Measurements from ENCODE around the gene C9orf40.

Gene C9orf40

DNA sequence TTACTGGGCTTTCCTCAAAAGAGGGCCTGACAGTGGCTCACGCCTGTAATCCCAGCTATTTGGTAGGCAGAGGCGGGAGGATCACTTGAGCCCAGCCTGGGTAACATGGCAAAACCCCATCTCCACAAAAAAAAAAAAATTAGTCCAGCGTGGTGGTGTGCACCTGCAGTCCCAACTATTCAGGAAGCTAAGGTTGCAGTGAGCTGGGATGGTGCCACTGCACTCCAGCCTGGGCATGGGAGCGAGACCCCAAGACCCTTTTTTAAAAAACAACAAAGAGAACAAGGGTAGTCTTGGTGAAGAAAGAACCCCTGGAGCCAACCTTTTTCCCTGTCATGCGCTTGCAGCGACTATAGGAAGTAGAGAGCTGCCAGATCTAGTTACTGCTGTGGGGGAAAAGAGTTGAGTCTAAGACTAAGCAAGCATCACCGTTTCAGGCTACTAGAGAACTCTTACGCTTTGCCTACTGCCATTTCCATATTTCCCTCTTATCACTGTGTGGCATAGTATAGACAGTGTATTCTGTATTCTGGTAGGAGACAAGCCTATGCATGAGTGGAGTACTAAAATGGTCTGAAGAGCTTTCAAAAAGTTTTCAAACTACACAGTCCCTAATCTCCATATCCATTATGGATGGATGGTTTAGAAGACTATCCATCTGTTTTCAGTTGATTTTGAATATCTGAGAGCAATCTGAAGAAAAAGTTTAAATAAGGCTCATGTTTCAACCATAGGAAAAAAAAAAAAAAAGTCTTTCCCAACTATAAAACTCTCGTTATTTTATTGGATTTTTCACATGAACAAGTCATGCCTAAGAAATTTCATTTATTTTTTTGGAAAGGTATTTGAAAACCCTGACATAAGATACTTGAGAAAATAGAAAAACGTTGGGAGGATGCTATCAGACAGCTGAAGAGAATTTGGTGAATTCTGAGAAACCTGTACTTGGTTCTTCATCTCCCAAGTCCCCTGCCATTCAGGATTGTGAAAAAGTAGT, 2.6 kb downstream of the C9orf40 start:
- no peaks in the 10 kb centered on the region for H3K36me3 ChIP-seq
- DNase-seq, result no peak
- TF ChIP-seq CTCF (IDR thresholded peaks at IDR 0.05; ENCODE audit: low read depth, low read length), result no peak
- H3K4me1 ChIP-seq, result no peaks in the 10 kb centered on the region
- H3K9me3 ChIP-seq, result no peaks in the 10 kb centered on the region
- no peaks in the 10 kb centered on the region for H3K27me3 ChIP-seq
- no peak overlapping the region for H3K4me3 ChIP-seq (ENCODE audit: low read depth, low read length)

- no peaks in the 10 kb centered on the region for H3K36me3 ChIP-seq
- no peak for TF ChIP-seq CTCF (IDR thresholded peaks at IDR 0.05; ENCODE audit: low read depth, low read length)
- H3K9me3 ChIP-seq, result no peaks in the 10 kb centered on the region
- DNase-seq, result no peak
- no peak overlapping the region for H3K4me3 ChIP-seq (ENCODE audit: low read depth, low read length)
- no peaks in the 10 kb centered on the region for H3K4me1 ChIP-seq
- no peaks in the 10 kb centered on the region for H3K27me3 ChIP-seq
Measured at GRCh38 chr9:74948937-74949336, 3.8 kb downstream of the C9orf40 start.

DNA sequence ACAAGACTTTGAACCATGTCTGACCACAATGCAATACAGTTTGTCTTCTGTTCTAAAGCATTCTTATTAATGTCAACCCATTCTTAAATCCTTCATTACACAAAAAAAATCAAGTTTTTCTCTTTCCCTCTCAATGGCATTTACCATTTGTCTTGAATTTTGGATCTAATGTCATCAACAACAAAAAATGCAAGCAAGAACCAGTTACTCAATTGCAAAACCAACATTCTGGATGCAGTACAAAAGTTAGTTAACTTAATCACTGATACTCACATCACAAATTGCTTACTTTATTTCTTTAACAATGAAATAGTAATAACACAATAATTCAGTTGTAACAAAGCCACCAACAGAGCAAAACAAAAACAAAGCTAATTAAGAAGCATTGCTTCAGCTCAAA, 6.0 kb downstream of the C9orf40 start:
- no peak for DNase-seq
- Histone ChIP-seq H3K9me3 (no peaks in the 10 kb centered on the region), H3K36me3 (no peaks in the 10 kb centered on the region), H3K4me3 (ENCODE audit: low read depth, low read length) (no peak overlapping the region), H3K4me1 (peaks cover 3% of the 10 kb centered on the region; the same call in 1 of the 2 replicates), H3K27me3 (no peaks in the 10 kb centered on the region)
- no peak for TF ChIP-seq CTCF (IDR thresholded peaks at IDR 0.05; ENCODE audit: low read depth, low read length)

DNA sequence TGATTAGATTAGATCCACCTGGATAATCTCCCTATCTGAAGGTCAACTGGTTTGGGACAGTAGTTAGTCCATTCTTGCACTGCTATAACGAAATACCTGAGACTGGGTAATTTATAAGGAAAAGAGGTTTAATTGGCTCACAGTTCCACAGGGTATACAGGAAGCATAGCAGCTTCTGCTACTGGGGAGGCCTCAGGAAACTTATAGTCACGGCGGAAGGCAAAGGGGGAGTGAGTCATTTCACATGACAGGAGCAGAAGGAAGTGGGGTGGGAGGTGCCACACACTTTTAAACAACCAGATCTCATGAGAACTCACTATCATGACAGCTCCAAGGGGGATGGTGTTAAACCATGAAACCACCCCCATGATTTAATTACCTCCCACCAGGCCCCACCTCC, 9.9 kb downstream of the C9orf40 start:
- no peak for TF ChIP-seq CTCF (IDR thresholded peaks at IDR 0.05; ENCODE audit: low read depth, low read length)
- DNase-seq, result no peak
- Histone ChIP-seq H3K27me3 (no peaks in the 10 kb centered on the region), H3K9me3 (no peaks in the 10 kb centered on the region), H3K36me3 (no peaks in the 10 kb centered on the region), H3K4me1 (peaks cover 3% of the 10 kb centered on the region; the same call in 1 of the 2 replicates), H3K4me3 (ENCODE audit: low read depth, low read length) (no peak overlapping the region)

DNA sequence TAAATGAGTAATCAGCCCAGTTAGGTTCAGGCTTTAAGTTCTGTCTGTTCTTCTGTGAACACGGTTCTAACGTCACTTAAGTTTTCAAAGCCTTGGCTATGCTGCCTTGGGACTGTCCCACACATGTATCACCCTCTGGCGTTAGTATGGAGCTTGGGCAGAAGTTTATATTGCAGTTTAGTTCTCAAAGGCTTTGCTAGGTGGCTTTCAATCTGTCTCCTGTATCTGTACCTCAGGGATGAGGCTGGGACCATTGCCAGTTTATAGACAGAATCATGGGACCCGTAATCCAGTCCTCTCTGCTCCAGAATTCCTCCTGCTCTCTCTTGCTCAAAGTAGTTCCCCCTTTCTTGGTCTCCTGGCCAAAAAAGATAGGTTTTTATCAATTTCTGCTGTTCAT, 12.1 kb downstream of the C9orf40 start:
- no peaks in the 10 kb centered on the region for H3K9me3 ChIP-seq
- no peak for DNase-seq
- H3K36me3 ChIP-seq, result no peaks in the 10 kb centered on the region
- no peak for TF ChIP-seq CTCF (IDR thresholded peaks at IDR 0.05; ENCODE audit: low read depth, low read length)
- peaks cover 3% of the 10 kb centered on the region; the same call in 1 of the 2 replicates for H3K4me1 ChIP-seq
- H3K4me3 ChIP-seq (ENCODE audit: low read depth, low read length), result no peak overlapping the region
- H3K27me3 ChIP-seq, result no peaks in the 10 kb centered on the region

GRCh38 chr9:74935008-74935407, 17.7 kb downstream of the C9orf40 start:
- no peak for TF ChIP-seq CTCF (IDR thresholded peaks at IDR 0.05; ENCODE audit: low read depth, low read length)
- no peaks in the 10 kb centered on the region for H3K4me1 ChIP-seq
- H3K27me3 ChIP-seq, result no peaks in the 10 kb centered on the region
- H3K9me3 ChIP-seq, result no peaks in the 10 kb centered on the region
- H3K36me3 ChIP-seq, result no peaks in the 10 kb centered on the region
- DNase-seq, result no peak
- no peak overlapping the region for H3K4me3 ChIP-seq (ENCODE audit: low read depth, low read length)
